HCT116 (cell line): ENCODE data around the gene CDK5RAP1.

Experiments
- CBX3 ChIP-seq: IDR thresholded peaks from 2 replicates; pipeline ENCODE4 v1.6.1; 2012; ENCODE audit warnings: low read depth
- CTCF ChIP-seq, 3 experiments: fragments of 200-600 bp in 1 of 3; sonication (generic) in 1 of 3; IDR thresholded peaks in 2 of 3; conservative IDR thresholded peaks in 1 of 3; 2 replicates each; pipeline ENCODE4 v1.5.1; 2012 to 2017; ENCODE audit warnings: low read depth in 2 of 3, low read length in 2 of 3, antibody characterized with exemption in 1 of 3, borderline replicate concordance in 1 of 3, control low read depth in 1 of 3, mild to moderate bottlenecking in 1 of 3, mixed read lengths in 1 of 3, mixed run types in 1 of 3, moderate library complexity in 1 of 3; ENCODE audit not compliant: insufficient read depth in 1 of 3
- ELF1 ChIP-seq: IDR thresholded peaks from 2 replicates; pipeline ENCODE4 v1.6.1; 2012; ENCODE audit warnings: low read depth, borderline replicate concordance
- EZH2phosphoT487 ChIP-seq: fragments of 200-600 bp; IDR thresholded peaks from 2 replicates; pipeline ENCODE4 v1.6.1; 2018; ENCODE audit warnings: antibody characterized with exemption, borderline replicate concordance
- POLR2A ChIP-seq: IDR thresholded peaks from 2 replicates; pipeline ENCODE4 v1.7.0; 2011; ENCODE audit warnings: borderline replicate concordance; ENCODE audit not compliant: insufficient read depth, insufficient read length; ENCODE audit errors: extremely low read depth
- POLR2AphosphoS5 ChIP-seq: IDR thresholded peaks from 2 replicates; pipeline ENCODE4 v1.6.1; 2011; ENCODE audit warnings: mild to moderate bottlenecking, low read depth, low read length, moderate library complexity
- SP1 ChIP-seq: IDR thresholded peaks from 2 replicates; pipeline ENCODE4 v1.6.1; 2012; ENCODE audit warnings: low read depth
- SRF ChIP-seq: IDR thresholded peaks from 2 replicates; pipeline ENCODE4 v1.6.1; 2012; ENCODE audit warnings: low read depth
- TCF7L2 ChIP-seq: IDR thresholded peaks from 2 replicates; pipeline ENCODE4 v1.7.0; 2011; ENCODE audit warnings: borderline replicate concordance, inconsistent platforms; ENCODE audit not compliant: insufficient read depth, insufficient read length; ENCODE audit errors: extremely low read depth
- ZNF274 ChIP-seq: fragments of 200-500 bp; sonication (Bioruptor generic); IDR thresholded peaks from 2 replicates; pipeline ENCODE4 v1.6.1; 2014; ENCODE audit warnings: mild to moderate bottlenecking, low read depth, low read length, inconsistent platforms

- peak; percentile 72 for TF ChIP-seq TCF7L2
- no peak for TF ChIP-seq ZNF274
- TF ChIP-seq CTCF (IDR thresholded peaks at IDR 0.05 in 2 of 3, conservative IDR thresholded peaks at IDR 0.05 in 1 of 3; ENCODE audit: borderline replicate concordance in 1 of 3, insufficient read depth in 1 of 3, low read depth in 2 of 3, low read length in 2 of 3) = no peak
- no peak for TF ChIP-seq EZH2phosphoT487
- TF ChIP-seq ELF1 = no peak
- TF ChIP-seq POLR2AphosphoS5 = no peak
- TF ChIP-seq POLR2A = no peak
- TF ChIP-seq SP1 = no peak
- no peak for TF ChIP-seq SRF
- no peak for TF ChIP-seq CBX3
Measured at GRCh38 chr20:33443006-33443511, 41.7 kb upstream of the CDK5RAP1 start.
